ENCODE measurements around the gene NEGR1.

Gene NEGR1

DNA sequence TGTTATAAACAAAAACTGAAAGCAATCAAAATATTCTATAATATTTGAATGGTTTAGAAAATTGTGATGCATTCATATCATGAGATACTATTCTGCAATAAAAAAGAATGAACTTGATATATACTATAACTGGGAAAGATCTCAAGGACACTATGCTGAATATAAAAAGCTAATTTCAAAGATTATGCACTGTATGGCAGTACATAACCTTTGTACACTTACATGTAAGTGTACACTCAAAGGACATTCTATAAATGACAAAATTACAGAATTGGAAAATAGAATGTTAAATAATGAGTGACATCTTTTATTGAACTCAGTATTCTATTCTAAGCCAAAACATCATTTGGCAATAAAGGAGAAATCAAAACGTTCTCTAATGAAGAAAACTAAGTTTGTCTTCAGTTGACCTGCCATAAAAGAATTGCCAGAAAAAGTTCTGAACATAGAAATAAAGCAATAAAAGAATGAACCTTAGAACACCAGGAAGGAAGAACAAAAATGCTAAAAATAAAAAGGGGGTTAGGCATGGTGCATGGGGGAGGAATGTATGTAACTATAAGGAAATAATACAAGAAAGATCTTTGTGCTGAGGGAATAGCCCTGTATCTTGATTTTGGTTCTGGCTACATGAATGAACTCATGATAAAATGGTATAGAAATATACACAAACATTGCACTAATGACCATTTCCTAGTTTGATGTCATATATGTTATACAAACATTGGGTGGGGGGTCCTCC lies 519.7 kb downstream of the NEGR1 start:
- no peak for DNase-seq

DNA sequence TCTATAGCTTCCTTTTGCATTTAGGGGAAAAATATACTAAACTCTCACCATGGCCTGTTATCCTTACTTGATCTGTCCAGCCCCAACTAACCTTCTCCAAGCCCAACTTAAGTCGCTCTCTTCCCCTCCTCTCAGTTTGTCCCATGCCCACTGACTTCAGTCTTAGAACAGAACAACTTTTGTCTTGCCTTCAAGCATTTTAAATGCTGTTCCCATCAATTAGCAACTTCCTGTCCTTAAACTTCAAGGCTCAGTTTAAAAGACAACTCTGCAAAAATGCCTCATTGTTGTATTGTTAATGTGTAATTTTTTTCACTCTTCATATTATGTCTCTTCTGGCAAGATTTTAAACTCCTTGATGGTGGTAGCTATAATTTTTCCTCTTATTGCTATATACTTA lies 526.9 kb downstream of the NEGR1 start:
- no peak for DNase-seq

DNA sequence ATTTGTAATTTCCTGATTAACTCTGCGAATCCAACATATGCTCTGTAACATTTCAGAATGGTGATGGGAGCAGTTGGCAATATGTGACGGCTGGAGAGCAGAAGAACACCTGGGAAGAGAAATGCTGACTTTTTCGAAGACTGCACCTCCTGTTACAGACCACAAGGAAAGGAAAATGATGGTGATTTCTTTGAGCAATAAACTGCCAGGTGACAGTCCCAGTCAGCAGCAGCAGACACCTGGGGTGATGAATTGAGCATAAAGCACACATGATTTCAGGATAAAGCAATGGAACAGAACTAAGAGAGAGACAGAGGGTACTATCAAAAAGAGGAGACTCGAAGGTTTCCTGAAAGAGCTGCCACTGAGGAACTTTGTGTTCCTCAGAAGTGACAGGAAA lies 528.6 kb downstream of the NEGR1 start:
- no peak for DNase-seq

DNA sequence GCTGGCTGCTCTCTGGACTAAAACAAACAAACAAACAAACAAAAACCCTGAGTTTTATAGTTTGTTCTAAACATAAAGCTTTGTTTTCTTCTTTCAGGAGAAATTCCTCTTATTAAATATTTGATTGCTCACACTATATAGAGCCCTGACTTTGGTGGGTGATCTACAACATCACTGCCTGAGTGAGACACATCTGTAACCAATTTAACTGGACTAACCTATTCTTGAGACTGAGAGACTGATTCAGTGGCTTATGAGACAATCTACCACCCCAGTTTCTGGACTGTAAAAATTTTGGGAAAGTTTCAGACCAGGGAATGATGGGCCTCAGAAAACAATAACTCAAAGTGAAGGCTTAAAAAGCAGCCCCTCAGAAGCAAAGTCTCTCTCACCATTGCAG lies 537.0 kb downstream of the NEGR1 start:
- no peak for DNase-seq

DNA sequence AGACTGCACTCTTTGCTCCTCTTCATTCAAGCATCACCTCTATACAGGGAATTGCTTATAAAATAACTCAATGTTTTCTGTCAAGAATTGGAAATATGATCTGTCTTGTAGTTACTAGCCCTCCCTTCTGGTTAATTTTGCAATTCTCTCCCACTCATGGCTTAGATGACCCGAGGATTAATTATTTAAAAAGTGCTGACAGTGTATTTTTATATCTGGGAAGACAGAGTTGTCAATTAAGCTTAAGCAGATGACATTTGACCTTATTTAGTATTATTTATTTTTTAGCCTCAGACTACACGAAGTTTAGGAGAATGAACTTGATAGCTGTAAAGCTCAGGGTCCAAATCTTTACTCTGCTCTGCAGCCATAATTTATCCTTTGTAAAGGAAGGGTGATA lies 538.5 kb downstream of the NEGR1 start:
- no peak for DNase-seq

DNA sequence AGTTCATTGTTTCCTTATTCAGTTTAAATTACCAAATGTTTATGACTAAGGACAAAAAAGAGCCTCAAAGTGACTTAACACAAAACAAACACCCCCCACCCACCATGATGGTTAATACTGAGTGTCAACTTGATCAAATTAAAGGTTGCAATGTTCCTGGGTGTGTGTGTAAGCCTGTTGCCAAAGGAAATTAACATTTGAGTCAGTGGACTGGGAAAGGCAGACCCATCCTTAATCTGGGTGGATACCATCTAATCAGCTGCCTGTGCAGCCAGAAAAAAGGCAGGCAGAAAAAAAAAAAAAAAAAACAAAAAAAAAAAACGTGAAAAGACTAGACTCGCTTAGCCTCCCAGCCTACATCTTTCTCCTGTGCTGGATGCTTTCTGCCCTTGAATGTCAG lies 543.4 kb downstream of the NEGR1 start:
- DNase-seq, result no peak

DNA sequence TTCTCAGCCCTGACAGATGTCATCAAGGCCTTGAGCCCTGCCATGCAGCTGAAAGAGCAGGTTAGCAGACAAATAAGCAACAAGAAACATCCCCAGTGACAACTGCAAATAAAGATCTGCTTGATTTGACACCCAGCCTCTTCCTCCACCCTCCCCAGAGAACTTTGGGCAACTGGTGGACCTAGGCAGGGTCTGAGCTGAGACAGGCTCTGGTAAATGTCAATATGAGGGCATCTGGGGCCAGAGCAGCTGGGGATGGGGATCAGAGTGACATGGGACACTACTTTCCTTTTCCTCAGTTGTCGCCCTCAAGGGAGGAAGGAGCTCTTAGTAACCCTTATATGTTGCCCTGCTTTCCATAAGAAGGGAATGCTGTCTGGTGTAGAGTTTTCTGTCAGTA lies 544.1 kb downstream of the NEGR1 start:
- no peak for DNase-seq

DNA sequence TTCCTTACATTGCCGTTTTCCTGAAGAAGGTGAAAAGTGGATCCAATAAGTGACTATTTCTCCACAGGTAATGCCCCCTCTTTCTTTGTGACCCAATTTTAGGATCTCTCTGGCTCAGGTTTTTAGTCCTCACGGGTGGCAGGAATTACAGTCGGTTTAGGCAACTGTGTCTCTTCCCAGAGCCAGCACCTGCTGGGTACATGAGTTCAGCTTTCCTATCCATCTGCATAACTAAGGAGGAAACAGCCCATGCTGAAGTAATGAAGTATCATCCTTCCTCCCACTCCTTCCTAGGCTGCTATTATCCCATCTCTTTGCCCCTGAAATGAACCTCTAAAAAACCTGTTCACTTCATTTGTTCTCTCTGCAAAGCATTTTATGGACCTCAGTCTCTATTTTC lies 544.6 kb downstream of the NEGR1 start:
- DNase-seq, result no peak

DNA sequence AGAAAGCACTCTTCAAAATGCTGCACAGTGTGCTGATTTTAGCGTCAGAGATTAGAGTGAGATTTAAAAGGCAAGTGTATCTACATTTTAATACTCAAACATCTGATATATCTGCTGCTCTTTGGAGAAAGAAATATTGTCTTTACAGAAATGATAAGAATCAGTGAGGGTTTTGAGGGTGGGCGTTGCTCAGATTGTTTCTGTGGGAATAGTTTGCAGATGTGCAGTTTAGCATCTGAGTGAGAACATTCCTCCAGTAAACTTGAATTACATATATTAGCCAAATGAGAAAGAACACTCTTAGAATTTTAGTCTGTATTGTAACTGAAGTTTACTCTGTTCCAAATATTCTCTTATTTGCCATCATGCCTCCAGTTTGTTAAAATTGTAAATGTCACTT lies 549.2 kb downstream of the NEGR1 start:
- DNase-seq, result no peak

DNA sequence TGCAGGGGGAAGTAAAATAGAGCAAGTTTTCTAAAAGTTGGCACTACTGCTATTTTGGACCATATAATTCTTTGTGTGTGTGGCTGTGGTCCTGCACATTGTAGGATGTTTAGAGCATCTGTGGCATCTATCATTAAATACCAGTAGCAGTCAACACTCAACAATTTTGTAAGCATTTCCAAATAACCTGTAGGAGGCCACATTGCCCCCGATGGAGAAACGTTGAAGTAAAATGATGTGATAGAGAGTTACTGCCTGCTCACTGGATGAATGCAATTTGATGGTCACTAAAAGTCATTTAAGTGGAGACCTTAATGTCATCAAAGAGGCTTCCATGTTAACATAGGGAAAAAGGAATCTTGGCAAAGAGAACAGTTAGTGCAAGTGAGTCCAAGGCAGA lies 560.8 kb downstream of the NEGR1 start:
- DNase-seq, result no peak

DNA sequence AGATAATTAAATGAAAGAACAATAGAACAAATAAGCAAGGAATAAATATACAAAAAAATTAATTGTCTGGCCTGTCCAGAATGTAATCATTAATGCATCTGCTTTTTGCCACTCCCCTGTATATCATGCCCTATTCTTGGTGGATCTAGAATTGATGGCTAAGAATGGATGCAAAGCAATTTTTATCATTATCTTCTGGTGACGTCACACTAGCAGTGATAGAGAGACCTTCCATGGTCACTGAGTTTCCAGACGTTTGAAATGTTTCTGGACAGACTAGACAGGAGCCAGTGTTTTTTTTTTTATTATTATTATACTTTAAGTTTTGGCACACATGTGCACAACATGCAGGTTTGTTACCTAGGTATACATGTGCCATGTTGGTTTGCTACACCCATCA lies 563.0 kb downstream of the NEGR1 start:
- no peak for DNase-seq

DNA sequence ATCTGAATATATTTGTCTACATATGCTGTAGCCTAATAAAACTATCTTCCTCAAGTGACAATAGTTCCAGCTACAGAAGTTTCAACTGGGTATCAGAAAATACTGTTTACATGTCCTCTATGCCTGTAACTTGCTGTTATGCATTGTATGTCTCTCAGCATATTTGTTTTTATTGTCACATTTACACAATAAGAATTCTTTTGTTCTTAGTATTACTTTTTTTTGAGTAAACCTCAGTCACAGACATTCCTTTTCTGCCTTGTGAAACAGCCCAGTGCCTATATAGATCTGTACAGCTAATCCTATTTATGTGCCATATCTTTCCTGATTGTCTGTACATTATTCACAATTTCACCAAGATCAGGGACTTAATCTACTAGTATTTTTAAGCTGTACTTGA lies 565.2 kb downstream of the NEGR1 start:
- no peak for DNase-seq

DNA sequence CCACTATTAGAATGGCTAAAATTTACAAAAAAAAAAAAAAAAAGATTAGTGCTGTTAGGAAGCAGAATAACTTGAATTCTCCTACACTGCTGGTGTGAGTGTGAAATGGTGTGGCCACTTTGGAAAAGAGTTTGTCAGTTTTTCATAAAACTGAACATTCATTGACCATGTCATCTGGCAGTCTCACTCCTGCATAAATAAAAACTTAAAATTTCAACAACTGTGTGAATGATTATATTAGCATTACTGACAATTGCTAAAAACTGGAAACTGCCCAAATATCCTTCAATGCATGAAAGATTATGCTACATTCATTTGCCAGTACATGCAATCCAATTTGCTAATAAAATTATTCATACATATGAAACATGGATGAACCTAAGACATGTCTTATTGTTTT lies 570.9 kb downstream of the NEGR1 start:
- no peak for DNase-seq

DNA sequence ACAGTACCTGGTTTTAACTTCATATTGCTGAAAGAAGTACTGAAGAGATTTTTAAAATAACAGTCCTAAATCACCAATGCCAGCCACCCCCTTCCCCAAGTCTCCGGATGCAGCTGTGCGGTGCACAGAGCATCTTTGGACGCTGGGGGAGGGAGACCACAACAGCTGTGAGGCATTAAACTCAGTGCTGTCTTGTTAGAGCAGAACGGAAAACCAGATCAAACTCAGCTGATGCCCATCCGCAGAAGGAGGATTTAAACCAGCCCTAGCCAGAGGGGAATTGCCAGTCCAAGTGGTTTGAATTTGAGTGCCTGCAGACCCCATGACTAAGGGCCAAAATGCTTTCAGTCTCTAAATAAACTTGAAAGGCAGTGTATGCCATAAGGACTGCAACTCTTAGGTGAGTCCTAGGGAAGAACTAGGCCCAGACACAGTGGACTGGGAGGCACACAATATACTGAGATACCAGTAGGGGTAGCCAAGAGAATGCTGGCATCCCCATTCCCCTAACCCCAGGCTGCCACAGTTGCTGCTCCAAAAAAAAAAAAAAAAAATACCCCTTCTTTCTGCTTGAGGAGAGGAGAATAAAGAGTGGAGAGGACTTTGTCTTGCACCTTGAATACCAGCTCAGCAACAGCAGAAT lies 576.2 kb downstream of the NEGR1 start:
- no peak for DNase-seq

DNA sequence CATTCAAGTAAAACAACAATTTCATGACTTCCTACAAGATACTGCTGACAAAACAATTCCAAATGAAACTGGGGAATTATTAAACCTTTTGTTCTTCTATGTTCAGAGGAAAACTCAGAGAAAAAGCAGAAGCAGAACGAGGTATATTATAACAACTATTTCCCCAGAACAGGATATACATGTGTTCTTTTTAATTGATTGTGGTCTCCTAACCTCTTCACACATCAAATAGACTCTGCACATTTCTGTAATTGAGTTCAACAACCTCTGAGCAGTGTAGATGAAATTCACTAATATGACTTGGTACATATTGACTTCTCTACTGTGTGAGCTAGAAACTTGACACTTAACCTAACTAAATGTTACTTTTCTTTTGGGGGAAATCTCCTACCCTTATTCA lies 584.2 kb downstream of the NEGR1 start:
- no peak for DNase-seq

DNA sequence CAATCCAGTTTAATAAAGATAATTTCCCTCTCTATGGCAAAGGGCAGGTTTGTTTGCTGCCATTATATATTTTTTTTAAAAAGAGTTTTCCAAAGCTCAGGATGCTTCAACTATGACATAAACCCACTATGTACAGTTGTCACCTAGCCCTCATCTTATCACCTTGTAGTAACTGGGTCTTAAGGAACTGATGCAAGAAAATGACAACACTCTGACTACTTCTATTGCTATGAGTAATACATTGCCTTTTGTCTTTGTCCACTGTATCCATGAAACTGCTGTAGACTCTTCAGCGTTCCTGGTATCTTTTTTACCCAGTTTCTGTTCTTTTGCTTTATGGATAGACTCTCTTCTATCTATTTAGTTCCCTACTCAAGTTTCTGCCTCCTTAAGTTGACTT lies 586.5 kb downstream of the NEGR1 start:
- no peak for DNase-seq

DNA sequence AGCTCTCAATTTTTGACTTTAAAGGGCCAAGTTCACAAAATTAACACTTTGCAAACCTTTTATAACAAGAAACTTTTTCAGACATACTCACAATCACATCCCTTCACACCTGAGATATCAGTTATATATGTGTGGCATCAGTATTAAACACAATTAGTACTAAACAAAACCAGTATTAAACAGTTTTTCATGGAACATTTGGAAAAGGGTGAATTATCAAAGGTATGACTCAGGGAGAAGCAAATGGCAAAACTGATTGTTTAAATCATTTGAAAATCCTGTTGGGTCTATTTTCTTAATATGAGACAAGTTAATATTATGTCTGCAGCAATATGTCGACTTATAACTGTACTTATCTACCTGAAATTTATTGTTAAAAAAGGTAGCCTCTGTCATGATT lies 587.3 kb downstream of the NEGR1 start:
- no peak for DNase-seq

DNA sequence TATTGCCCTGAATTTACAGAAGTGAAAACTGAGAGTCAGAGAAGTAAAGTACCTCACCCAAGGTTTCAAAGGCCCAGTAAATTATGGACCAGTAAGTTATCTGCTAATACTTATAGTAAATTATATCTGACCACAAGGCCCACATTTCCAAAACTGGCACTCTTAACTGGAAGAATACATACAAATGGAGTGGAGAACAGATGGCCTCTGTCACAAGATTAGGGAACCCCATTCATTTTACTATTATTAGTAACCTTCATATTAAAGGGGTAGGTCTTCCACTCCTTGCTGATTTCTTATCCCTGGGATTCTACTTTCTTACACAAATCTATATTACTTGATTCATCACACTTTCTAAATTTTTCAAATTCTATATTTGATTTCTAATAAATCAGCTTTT lies 588.8 kb downstream of the NEGR1 start:
- no peak for DNase-seq

DNA sequence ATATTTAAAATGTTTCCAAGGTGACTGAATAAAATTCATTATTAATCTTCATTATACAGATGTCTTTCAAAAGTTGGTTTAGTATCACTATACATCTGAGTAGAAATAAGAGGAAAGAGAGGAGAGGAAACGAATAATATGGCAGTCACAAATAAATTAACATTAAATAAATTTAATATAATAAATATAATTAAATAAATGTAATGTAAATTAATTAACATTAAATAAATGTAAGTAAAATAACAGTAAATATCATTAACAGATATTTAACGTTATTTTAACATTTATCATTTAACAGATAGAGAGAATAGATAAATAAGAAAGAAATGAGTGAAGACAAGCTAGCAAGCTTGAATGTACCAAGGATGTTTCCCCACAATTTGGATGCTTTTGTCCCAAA lies 592.7 kb downstream of the NEGR1 start:
- DNase-seq, result no peak

DNA sequence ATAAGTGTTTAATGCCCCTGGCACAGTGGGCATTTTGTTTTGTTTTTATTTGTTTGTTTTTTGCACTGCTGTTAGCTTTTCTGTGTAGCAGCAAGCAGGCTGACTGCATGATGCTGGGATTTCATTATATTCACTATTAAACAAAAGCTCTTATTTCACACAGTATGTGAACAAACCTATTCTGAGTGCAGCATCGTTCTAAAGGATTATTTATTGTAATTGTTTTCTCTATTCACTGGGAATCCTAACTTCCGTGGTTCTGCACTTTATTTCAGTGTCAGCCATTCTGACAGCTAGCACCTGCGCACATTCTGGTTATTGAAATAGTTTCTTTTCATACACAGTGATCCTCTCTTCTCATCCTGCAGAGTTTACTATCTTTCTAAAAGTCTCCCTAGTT lies 595.0 kb downstream of the NEGR1 start:
- no peak for DNase-seq

DNA sequence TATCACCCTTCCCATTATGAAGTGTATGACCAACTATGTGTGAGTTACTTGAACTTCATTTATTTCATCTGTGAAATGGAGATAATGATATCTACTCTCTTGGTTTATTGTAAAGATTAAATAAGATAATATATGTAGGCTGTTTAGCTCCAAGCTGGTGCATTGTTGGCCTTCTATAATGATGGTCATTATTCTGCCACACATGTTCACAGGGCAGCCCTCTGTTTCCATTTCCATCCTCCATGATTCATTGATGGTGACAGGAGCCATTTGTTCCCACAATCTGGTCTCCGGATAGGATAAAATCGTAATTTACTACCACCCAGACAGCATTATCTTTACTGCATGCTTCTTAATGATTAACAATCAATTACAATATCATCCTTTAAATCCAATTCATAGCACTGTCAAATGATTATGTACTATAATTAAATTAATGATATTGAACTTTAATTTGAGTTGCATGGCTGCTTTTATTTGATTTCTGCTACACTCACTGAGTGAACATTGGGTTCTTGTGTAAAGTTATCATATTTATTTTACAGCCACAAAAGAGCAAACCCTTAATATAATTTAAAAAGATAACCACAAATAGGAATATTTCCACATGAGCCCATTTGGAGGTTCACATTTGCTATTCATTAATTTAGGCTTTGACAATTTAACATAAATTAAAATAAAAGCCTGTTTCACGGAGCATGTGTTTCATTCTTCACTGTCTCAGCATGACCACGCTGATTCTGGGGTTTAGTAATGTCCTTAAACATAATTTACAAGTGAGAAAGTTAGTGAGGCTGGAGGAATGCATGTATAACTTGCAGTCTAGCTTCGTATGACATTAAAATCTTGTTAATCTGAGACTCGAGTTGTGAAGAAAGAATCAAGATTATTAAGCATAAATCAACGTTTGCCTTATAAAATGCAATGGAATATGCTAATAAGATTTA lies 605.1 kb downstream of the NEGR1 start:
- DNase-seq, result no peak

DNA sequence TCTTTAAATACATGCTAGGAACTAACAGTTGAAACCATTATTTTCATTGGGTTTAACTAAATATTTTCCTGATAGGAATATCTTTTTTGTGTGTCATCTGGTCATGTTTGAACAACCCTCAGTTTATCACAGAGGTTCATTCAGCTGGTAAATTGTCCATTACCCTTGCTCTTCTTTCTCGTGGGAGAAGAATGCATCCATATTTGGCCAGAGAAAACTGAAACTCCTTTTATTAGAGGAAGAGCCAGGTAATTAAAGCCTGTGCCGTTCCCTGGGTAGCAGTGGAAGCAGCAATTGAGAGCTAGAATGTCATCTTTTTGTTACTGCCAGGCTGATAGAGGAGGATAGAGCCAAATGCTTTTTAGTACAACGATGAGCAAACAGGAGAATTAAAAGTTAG lies 614.3 kb downstream of the NEGR1 start:
- DNase-seq, result no peak

DNA sequence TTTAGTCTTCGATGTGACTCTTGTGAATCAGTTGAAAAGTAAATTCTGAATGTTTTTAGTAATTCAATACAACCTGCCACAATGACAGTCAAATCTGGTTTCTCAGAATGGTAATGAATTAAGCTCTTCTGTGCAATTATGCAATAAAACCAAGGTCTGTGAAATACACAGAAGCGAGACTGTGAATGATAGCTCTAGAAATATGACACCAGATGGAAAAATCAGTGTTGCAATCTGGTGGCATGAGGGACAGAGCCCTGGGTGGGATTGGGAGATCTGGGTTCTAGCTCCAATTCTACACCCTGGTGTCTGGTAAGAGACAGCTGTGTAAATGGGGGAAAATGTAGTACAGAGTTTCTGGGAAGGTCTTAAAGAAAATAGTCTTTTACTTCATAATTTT lies 615.1 kb downstream of the NEGR1 start:
- DNase-seq, result no peak

DNA sequence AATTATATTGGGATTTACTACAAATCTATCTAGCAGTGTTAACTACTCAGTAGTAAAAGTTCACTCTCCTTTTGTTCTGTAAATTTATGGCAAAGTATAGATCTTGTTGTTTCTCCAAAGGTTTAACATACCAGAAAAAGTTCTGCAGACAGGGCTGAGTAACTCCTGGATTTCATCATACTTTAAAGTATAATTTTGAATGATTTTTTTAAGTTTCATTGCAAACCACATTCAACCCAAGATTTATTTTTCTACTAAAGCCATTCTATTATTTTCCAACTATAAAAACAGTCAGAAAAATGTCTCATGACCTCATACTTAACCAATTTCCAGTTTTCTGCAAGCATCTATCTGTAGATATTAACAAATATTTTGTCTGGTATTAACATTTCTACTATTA lies 615.7 kb downstream of the NEGR1 start:
- DNase-seq, result no peak
